Retina (tissue), 1 donor: Measurements from ENCODE around the gene ENAH.
"Not testable (repeated sequence)": the region's sequence is repeated elsewhere in the genome, so short reads cannot be mapped to it uniquely, and the experiment has no call there.

Experiments used
- DNase-seq: peaks from one replicate; pipeline ENCODE4 v3.0.0-alpha.2; 2016

ENAH gene

GRCh38 chr1:225642177-225642576 is 10.7 kb downstream of the ENAH start:
- DNase-seq = no peak

DNA sequence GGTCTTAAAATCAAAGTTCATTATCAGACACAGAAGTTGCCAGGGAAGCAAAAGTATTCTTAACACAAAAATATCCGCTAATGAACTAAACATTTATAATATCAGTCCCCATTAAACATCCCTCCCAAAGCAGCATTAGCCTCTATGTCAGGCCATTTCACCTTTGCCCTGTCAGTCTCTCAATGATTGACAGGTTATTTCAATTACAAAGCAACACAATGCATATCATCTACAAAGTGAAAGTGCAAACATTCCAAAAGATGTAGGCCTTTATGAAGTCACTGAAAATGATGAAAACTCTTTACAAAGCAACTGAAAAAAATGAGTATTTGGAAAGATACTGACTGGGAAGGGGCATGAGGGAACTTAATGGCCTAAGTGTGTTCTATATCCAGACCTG is 14.1 kb downstream of the ENAH start:
- DNase-seq = no peak

GRCh38 chr1:225637651-225638199 is 15.2 kb downstream of the ENAH start:
- no peak for DNase-seq

DNA sequence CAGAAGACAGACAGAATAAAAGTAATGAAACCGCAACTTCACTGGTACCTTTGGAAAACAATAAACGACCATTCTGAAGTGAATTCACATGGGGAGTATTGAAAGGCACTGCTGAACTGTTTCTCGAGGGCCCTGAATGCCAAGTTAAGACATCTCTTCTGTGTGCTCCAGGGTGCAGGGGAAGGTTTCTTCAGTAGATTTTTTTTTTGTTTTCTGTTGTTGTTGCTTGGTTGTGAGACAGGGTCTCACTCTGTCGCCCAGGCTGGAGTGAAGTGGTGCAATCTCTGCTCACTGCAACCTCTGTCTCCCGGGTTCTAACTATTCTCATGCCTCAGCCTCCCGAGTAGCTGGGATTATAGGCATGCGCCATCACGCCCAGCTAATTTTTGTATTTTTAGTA is 15.9 kb downstream of the ENAH start:
- not testable (repeated sequence) for DNase-seq

DNA sequence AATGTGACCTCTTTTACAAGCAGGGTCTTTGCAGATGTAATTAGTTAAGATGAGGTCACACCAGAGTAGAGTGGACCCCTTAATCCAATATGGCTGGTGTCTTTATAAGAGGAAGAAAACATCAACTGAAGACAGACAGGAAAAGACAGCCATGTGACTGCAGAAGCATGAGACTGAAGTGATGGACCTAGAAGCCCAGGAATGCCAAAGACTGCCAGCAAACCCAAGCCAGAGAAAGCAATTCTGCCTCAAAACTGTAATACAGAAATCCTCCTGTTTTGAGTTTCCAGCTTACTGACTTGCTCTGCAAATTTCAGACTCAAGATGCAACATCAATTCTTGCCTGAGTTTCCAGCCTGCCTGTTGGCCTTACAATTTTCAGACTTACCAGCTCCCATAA is 17.3 kb downstream of the ENAH start:
- no peak for DNase-seq

DNA sequence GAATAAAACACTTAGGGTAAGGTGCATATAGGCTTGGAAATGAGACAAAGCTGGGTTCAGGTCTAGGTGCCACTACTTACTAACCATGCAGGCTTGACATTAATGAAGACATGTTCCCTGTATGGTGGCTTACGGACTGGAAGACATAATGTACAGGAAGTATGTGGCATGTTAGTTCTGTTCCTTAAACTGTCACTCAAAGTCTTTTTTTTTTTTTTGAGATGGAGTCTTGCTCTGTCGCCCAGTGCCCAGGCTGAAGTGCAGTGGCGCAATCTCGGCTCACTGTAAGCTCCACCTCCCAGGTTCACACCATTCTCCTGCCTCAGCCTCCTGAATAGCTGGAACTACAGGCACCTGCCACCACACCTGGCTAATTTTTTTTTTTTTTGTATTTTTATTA is 20.1 kb downstream of the ENAH start:
- DNase-seq = not testable (repeated sequence)

DNA sequence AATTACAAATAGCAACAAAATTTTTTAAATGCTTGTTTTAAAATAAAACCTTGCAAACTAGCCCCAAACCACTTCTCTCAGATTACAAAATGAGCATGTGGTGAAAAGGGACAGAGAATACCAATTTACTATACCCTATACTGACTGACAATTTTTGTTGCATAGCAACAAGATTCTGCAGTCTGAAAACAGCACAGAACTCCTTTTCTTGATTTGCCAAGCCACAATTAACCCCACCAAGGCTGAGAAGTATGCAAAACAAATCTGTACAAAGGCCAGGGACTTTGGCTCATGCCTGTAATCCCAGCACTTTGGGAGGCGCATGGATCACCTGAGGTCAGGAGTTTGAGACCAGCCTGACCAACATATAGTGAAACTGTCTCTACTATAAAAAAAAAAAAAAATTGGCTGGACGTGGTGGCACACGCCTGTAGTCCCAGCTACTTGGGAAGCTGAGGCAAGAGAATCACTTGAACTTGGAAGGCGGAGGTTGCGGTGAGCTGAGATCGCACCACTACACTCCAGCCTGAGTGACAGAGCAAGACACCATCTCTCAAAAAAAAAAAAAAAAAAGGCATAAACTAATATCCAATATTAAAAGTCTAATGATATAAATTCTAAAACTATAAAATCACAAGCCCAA is 21.8 kb downstream of the ENAH start:
- no peak for DNase-seq

GRCh38 chr1:225629483-225629882 is 23.4 kb downstream of the ENAH start:
- DNase-seq = no peak

- not testable (repeated sequence) for DNase-seq
Observed at GRCh38 chr1:225628794-225629193, 24.1 kb downstream of the ENAH start.

DNA sequence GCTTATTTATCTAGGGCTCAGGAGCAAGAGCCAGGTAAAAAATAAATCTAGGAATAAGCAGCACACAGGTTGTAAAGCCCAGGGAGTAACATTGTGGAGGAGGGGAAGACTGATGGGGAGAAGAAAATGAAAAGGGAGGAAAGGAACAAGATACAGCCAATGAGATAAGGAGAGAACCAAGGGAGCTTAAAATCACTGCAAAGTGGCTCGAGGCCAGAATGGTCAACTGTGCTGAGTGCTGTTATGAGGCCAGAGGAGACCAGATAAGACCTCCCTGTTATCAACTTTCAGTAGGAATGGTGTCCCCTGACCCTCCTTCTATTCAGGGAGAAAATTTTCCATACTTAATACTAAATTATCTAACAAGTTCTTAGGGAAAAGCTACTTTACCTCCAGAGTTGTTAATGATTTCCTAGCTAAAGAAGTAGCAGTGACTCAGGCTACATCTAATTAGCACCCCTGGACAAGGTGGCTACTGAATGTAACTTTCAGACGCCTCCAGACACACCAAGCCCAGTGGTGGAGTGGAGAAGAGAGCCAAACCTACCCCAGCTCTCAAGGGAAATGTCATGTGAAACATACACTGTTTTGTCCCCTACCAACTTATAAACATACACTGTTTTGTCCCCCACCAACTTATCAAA is 25.5 kb downstream of the ENAH start:
- no peak for DNase-seq

DNA sequence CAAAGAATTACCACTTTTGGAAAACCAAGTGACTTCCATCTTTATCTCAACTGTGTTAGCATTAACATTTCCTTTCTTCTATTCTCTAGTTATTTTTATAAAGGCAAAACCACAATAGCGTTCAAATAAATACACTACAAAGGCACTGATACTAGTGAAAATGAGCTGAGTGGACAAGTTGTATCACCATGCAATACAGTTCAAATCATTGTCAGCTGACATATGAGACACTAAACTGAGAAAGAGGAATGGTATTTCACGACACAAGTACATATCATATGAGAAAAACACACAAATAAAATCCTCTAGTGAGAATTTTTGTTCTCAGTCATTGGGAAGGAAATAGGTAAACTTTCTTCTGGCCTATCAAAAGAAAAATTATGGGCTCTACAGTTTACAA is 26.2 kb downstream of the ENAH start:
- no peak for DNase-seq

GRCh38 chr1:225617956-225618355 is 35.0 kb downstream of the ENAH start:
- no peak for DNase-seq

- DNase-seq = no peak
Observed at GRCh38 chr1:225617479-225617878, 35.4 kb downstream of the ENAH start.

DNA sequence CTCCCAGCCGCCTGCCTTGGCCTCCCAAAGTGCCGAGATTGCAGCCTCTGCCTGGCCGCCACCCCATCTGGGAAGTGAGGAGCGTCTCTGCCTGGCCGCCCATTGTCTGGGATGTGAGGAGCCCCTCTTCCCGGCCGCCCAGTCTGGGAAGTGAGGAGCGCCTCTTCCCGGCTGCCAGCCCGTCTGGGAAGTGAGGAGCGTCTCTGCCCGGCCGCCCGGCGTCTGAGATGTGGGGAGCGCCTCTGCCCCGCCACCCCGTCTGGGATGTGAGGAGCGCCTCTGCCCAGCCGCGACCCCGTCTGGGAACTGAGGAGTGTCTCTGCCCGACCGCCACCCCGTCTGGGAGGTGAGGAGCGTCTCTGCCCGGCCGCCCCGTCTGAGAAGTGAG is 37.5 kb downstream of the ENAH start:
- DNase-seq = not testable (repeated sequence)

- no peak for DNase-seq
Observed at GRCh38 chr1:225613006-225613405, 39.9 kb downstream of the ENAH start.

DNA sequence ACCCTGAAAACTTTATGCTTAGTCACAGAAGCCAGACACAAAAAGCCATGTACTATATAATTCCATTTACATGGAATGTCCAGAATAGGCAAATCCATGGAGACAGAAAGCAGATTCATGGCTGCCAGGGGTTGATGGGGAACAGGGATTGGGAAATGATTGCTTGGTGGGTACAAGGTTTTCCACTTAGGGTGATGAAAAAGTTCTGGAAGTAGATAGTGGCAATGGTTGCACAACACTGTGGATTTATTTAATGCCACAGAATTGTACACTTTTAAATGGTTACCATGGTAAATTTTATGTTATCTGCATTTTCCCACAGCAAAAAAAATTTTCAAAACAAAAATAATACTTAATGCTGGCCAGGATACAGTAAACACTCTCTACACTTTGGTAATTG is 40.6 kb downstream of the ENAH start:
- no peak for DNase-seq

GRCh38 chr1:225611537-225612223 is 41.2 kb downstream of the ENAH start:
- DNase-seq = no peak

DNA sequence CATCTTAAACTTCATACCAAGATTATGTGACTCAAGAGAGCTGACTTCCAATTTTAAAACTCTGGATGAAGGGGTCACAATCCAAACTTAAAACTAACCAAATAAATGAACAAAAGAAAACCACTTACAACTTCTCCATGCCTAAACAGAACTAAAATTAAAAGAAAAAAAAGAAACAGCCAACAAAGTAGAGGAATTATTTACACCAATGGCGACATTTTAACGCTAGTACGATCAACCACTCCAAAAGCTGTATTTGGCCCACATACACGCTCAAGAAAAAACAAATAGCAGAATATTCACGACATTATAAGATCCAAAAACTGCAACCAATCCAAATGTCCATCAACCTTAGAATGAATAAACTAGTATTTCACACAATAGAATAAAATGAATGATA is 42.4 kb downstream of the ENAH start:
- no peak for DNase-seq

GRCh38 chr1:225608014-225608796 is 44.7 kb downstream of the ENAH start:
- DNase-seq = no peak

- DNase-seq = no peak
Observed at GRCh38 chr1:225607355-225607754, 45.6 kb downstream of the ENAH start.

- DNase-seq = no peak
Observed at GRCh38 chr1:225603538-225604354, 49.2 kb downstream of the ENAH start.

GRCh38 chr1:225602590-225603206 is 50.2 kb downstream of the ENAH start:
- no peak for DNase-seq
